Mesenchymal stem cell (in vitro differentiated cells and primary cell): ENCODE results near the gene COX14.
"Not testable (repeated sequence)": the region's sequence is repeated elsewhere in the genome, so short reads cannot be mapped to it uniquely, and the experiment has no call there.

Source experiments
- DNase-seq: peaks from one replicate; pipeline ENCODE4 v3.0.0-alpha.2; 2013
- H2AFZ ChIP-seq: one replicate; pipeline ENCODE4 v1.6.1; 2013; ENCODE audit warnings: low read depth, mild to moderate bottlenecking, control low read depth, inconsistent platforms, low read length, moderate library complexity
- H2AK5ac ChIP-seq: 2 replicates; pipeline ENCODE4 v1.6.1; 2013; ENCODE audit warnings: low read length, moderate library complexity, mild to moderate bottlenecking, inconsistent platforms; ENCODE audit not compliant: severe bottlenecking
- H2BK120ac ChIP-seq: one replicate; pipeline ENCODE4 v1.6.1; 2013; ENCODE audit warnings: low read depth, mild to moderate bottlenecking, inconsistent platforms, low read length, moderate library complexity
- H2BK12ac ChIP-seq, 2 experiments: one replicate each; pipeline ENCODE4 v1.6.1; 2013; ENCODE audit warnings: inconsistent platforms in 2 of 2, low read length in 2 of 2, mild to moderate bottlenecking in 2 of 2, moderate library complexity in 2 of 2, control low read depth in 1 of 2
- H2BK15ac ChIP-seq: one replicate; pipeline ENCODE4 v1.6.1; 2013; ENCODE audit warnings: mild to moderate bottlenecking, low read depth, inconsistent platforms; ENCODE audit not compliant: poor library complexity, severe bottlenecking
- H2BK5ac ChIP-seq: 2 replicates; pipeline ENCODE4 v1.6.1; 2013; ENCODE audit warnings: low read depth, mild to moderate bottlenecking, low read length, control low read depth, inconsistent platforms; ENCODE audit not compliant: poor library complexity, severe bottlenecking
- H3K14ac ChIP-seq, 2 experiments: one replicate each; pipeline ENCODE4 v1.6.1; 2013; ENCODE audit warnings: inconsistent platforms in 2 of 2, low read length in 2 of 2, control low read depth in 1 of 2, mild to moderate bottlenecking in 1 of 2, moderate library complexity in 1 of 2
- H3K18ac ChIP-seq, 2 experiments: one replicate each; pipeline ENCODE4 v1.6.1; 2013; ENCODE audit warnings: inconsistent platforms in 2 of 2, low read length in 2 of 2, control low read depth in 1 of 2, low read depth in 1 of 2, mild to moderate bottlenecking in 1 of 2
- H3K23ac ChIP-seq, 2 experiments: one replicate each; pipeline ENCODE4 v1.6.1; 2013; ENCODE audit warnings: inconsistent platforms in 2 of 2, low read length in 2 of 2, mild to moderate bottlenecking in 2 of 2, moderate library complexity in 2 of 2, control low read depth in 1 of 2
- H3K27ac ChIP-seq: 2 replicates; pipeline ENCODE4 v1.5.1; 2013; ENCODE audit warnings: mild to moderate bottlenecking, moderate library complexity, low read length, control low read depth, inconsistent platforms; ENCODE audit not compliant: poor library complexity, severe bottlenecking
- H3K27me3 ChIP-seq, 2 experiments: 2 replicates each; pipeline versions ENCODE4 v1.6.1 to v1.7.0; 2013; ENCODE audit warnings: low read length in 2 of 2, mild to moderate bottlenecking in 2 of 2, moderate library complexity in 2 of 2, control low read depth in 1 of 2, inconsistent platforms in 1 of 2; ENCODE audit not compliant: control insufficient read depth in 1 of 2, insufficient read depth in 1 of 2
- H3K36me3 ChIP-seq, 2 experiments: 2 replicates each; pipeline versions ENCODE4 v1.6.1 to v1.7.0; 2013; ENCODE audit warnings: low read length in 2 of 2, control low read depth in 1 of 2, inconsistent platforms in 1 of 2, low read depth in 1 of 2, mild to moderate bottlenecking in 1 of 2; ENCODE audit not compliant: insufficient read depth in 2 of 2, control insufficient read depth in 1 of 2
- H3K4ac ChIP-seq, 2 experiments: one replicate each; pipeline ENCODE4 v1.6.1; 2013; ENCODE audit warnings: inconsistent platforms in 2 of 2, low read length in 2 of 2, mild to moderate bottlenecking in 2 of 2, moderate library complexity in 2 of 2, control low read depth in 1 of 2, low read depth in 1 of 2
- H3K4me1 ChIP-seq: 2 replicates; pipeline ENCODE4 v1.6.1; 2013; ENCODE audit warnings: low read depth, low read length, control low read depth; ENCODE audit not compliant: control insufficient read depth, insufficient read depth
- H3K4me2 ChIP-seq: 2 replicates; pipeline ENCODE4 v1.6.1; 2013; ENCODE audit warnings: low read length, mild to moderate bottlenecking, inconsistent platforms; ENCODE audit not compliant: poor library complexity, severe bottlenecking
- H3K4me3 ChIP-seq, 2 experiments: 2 replicates each; pipeline versions ENCODE4 v1.5.1 to v1.7.0; 2013; ENCODE audit warnings: low read length in 2 of 2, mild to moderate bottlenecking in 2 of 2, control low read depth in 1 of 2, low read depth in 1 of 2; ENCODE audit not compliant: insufficient read depth in 1 of 2
- H3K79me1 ChIP-seq: replicated peaks from 2 replicates; pipeline ENCODE4 v1.6.1; 2013; ENCODE audit warnings: mild to moderate bottlenecking, control low read depth, low read length, inconsistent platforms; ENCODE audit not compliant: poor library complexity, severe bottlenecking
- H3K9ac ChIP-seq: 2 replicates; pipeline ENCODE4 v1.7.0; 2013; ENCODE audit warnings: mild to moderate bottlenecking, low read length, moderate library complexity
- H3K9me3 ChIP-seq: 2 replicates; pipeline ENCODE4 v1.7.0; 2013; ENCODE audit warnings: mild to moderate bottlenecking, low read length; ENCODE audit not compliant: control insufficient read depth
- H4K8ac ChIP-seq: one replicate; pipeline ENCODE4 v1.6.1; 2013; ENCODE audit warnings: inconsistent platforms, mild to moderate bottlenecking, low read length, moderate library complexity
- H4K91ac ChIP-seq: one replicate; pipeline ENCODE4 v1.6.1; 2013; ENCODE audit warnings: mild to moderate bottlenecking, low read length, inconsistent platforms
- WGBS: methylation state at CpG from one replicate; pipeline ENCODE4 v1.1.7; 2013; ENCODE audit warnings: mixed read lengths; 5-methylcytosine and 5-hydroxymethylcytosine counted together

The COX14 gene

GRCh38 chr12:50081096-50081808, 30.8 kb upstream of the COX14 start:
- Histone ChIP-seq H2BK5ac (no peak overlapping the region), H2BK12ac (no peak overlapping the region), H2AFZ (no peak overlapping the region), H3K4ac (no peak overlapping the region), H3K4me1 (peaks cover 10% of the 10 kb centered on the region), H3K9ac (no peak overlapping the region), H3K4me2 (no peak overlapping the region), H3K27me3 (no peaks in the 10 kb centered on the region), H3K36me3 (peaks cover 0 to 8% of the 10 kb centered on the region in 2 experiments), H4K91ac (peak overlapping the region; percentile 35), H2BK15ac (no peak overlapping the region), H3K23ac (peak overlapping the region in 1 of 2 experiments; percentile 94), H3K27ac (no peak overlapping the region), H3K9me3 (no peaks in the 10 kb centered on the region), H3K79me1 (peaks cover 4% of the 10 kb centered on the region), H3K14ac (no peak overlapping the region), H3K4me3 (no peak overlapping the region), H2AK5ac (no peak overlapping the region), H2BK120ac (no peak overlapping the region), H4K8ac (no peak overlapping the region), H3K18ac (no peak overlapping the region)
- WGBS, result 40% methylated on average over 43 of the region's 46 CpGs
- DNase-seq, result no peak

DNA sequence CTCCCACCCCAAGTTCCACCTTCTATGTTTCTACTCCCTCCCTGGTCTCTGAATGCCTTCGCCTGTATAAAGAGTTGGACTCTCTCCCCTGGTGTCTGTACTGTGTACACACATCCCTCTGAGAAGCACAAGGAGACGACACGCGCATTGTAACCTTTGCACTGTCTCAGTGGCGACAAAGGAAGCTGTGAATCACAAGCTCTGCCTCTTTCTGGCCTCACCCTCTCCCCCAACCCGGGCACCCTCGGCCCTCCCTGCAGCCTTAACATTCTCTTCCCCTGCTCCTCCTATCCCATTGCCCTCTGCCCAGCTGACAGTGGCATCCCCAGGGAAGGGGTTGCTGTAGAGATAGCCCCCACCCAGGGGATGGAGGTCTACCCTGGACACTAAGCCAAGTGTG, 29.4 kb upstream of the COX14 start:
- WGBS, result 73% methylated on average over 7 of the region's 7 CpGs
- H3K4me3 ChIP-seq, result no peak overlapping the region

DNA sequence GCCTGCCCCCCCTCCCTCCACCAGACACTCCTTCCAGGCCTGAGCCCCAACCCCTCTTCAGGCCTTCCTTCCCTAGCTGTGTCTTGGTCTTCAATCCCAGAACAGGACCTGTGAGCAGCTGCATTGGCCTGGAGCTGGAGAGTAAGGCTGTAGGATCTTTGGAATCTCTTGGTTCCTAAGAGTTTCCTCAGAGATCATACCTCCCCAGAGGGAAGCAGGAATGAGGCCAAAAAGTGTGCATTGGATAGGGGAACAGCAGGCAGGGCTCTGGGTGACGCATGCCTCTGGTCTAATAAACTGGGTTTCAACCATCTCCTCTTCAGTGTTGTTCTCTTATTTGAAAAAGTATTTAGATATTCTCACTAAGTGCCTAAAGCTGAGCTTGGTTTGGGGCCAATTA, 28.7 kb upstream of the COX14 start:
- no peak overlapping the region for H3K27ac ChIP-seq
- no peak overlapping the region for H3K4me3 ChIP-seq
- no peak overlapping the region for H3K4me2 ChIP-seq
- H3K23ac ChIP-seq, result no peak overlapping the region
- no peak overlapping the region for H2BK120ac ChIP-seq
- 100% methylated on average over 1 of the region's 1 CpG for WGBS
- H3K79me1 ChIP-seq, result peaks cover 4% of the 10 kb centered on the region
- peak overlapping the region; percentile 32 for H3K9ac ChIP-seq
- H2BK15ac ChIP-seq, result no peak overlapping the region
- H3K18ac ChIP-seq, result no peak overlapping the region
- no peak overlapping the region for H2AFZ ChIP-seq
- peak overlapping the region; percentile 1 for H2AK5ac ChIP-seq
- DNase-seq, result no peak
- H3K4me1 ChIP-seq, result peaks cover 13% of the 10 kb centered on the region
- H3K4ac ChIP-seq, result no peak overlapping the region
- no peaks in the 10 kb centered on the region for H3K27me3 ChIP-seq
- no peak overlapping the region for H2BK5ac ChIP-seq
- no peak overlapping the region for H3K14ac ChIP-seq
- no peak overlapping the region for H4K91ac ChIP-seq
- H3K9me3 ChIP-seq, result no peaks in the 10 kb centered on the region
- peaks cover 11 to 18% of the 10 kb centered on the region in 2 experiments for H3K36me3 ChIP-seq
- no peak overlapping the region for H2BK12ac ChIP-seq
- no peak overlapping the region for H4K8ac ChIP-seq

More for the DNA sequence above, 29.4 kb upstream of the COX14 start:
- Histone ChIP-seq H3K18ac (no peak overlapping the region), H3K23ac (no peak overlapping the region), H3K9me3 (no peaks in the 10 kb centered on the region), H3K79me1 (peaks cover 4% of the 10 kb centered on the region), H2AFZ (no peak overlapping the region), H4K8ac (peak overlapping the region; percentile 46), H3K27ac (no peak overlapping the region), H3K4me1 (peaks cover 13% of the 10 kb centered on the region), H3K4ac (no peak overlapping the region), H2AK5ac (no peak overlapping the region), H3K4me2 (no peak overlapping the region), H2BK5ac (no peak overlapping the region), H3K36me3 (peaks cover 11 to 15% of the 10 kb centered on the region in 2 experiments), H4K91ac (no peak overlapping the region), H3K14ac (no peak overlapping the region), H2BK12ac (no peak overlapping the region), H3K9ac (peak overlapping the region; percentile 32), H2BK15ac (no peak overlapping the region), H3K27me3 (no peaks in the 10 kb centered on the region), H2BK120ac (no peak overlapping the region)
- DNase-seq, result peak; percentile 43

GRCh38 chr12:50084409-50084774, 27.6 kb upstream of the COX14 start:
- Histone ChIP-seq H3K4me3 (peak overlapping the region in 1 of 2 experiments; percentile 99), H3K4me2 (peak overlapping the region; percentile 61), H3K27ac (peak overlapping the region; percentile 85), H3K36me3 (peaks cover 18 to 22% of the 10 kb centered on the region in 2 experiments), H3K18ac (peak overlapping the region; percentile 23 to 64), H3K4me1 (peaks cover 13% of the 10 kb centered on the region), H3K9ac (peak overlapping the region; percentile 98), H3K4ac (peak overlapping the region in 1 of 2 experiments; percentile 47)
- not testable (repeated sequence) for DNase-seq, H4K8ac ChIP-seq, H3K79me1 ChIP-seq, H4K91ac ChIP-seq, H2BK15ac ChIP-seq, H3K9me3 ChIP-seq, H3K27me3 ChIP-seq, H2AFZ ChIP-seq, H2BK120ac ChIP-seq, H2BK12ac ChIP-seq, H3K23ac ChIP-seq, H2AK5ac ChIP-seq, H2BK5ac ChIP-seq, H3K14ac ChIP-seq
- WGBS, result 63% methylated on average over 5 of the region's 7 CpGs
